ENCODE results near the gene NEB. TPM values are rescaled to one million over a fixed set of nuclear protein-coding genes. Genes with fewer than 3 reads are reported as not detected.

The NEB gene
- total and polyA plus RNA-seq, 2 of the 13 experiments (the other 11 are each of a cell fraction or from before 2014, with no cell fraction given): 0.21 to 0.24 TPM

DNA sequence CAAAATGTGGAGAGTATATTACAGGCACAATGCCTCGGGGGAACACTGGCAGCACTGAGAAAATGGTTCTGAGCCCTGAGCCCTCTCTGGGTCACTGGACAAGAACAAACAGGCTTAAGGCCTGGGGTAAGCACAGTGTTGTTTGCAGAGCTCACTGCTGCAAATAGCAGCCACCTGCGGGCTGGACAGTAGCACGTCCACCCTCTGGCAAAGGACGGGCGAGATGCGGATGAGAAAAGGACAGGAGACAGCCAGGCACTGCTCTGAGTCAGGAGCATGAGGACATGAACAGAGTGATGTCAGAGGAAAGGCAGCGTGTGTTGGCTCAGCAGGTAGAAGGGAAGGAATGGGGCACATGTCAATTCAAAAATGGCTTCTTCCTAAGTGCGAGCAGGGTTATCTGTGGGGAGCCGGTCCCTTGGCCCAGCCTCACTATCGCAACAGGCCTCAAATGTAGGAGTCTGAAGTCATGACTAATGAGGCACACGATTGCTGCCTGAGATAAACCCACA, 25.9 kb upstream of the NEB start (continued):
- TF ChIP-seq, protein P1, sequence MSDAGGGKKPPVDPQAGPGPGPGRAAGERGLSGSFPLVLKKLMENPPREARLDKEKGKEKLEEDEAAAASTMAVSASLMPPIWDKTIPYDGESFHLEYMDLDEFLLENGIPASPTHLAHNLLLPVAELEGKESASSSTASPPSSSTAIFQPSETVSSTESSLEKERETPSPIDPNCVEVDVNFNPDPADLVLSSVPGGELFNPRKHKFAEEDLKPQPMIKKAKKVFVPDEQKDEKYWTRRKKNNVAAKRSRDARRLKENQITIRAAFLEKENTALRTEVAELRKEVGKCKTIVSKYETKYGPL (CRISPR knock-in tag; IDR thresholded peaks at IDR 0.05): no peak
- TF ChIP-seq ZFP90 (CRISPR knock-in tag; IDR thresholded peaks at IDR 0.05; ENCODE audit: borderline replicate concordance) (peak; percentile 80), ZNF33A (CRISPR knock-in tag; IDR thresholded peaks at IDR 0.05; ENCODE audit: borderline replicate concordance) (no peak), KDM3A (CRISPR knock-in tag; IDR thresholded peaks at IDR 0.05; ENCODE audit: low read depth) (0 out of 2 replicates have a peak, but pooled peaks have one; percentile 72), HNF4A (CRISPR knock-in tag; IDR thresholded peaks at IDR 0.05) (peak; percentile 40), NRL (CRISPR knock-in tag; IDR thresholded peaks at IDR 0.05; ENCODE audit: borderline replicate concordance) (peak; percentile 61; the same call in 1 of the 2 replicates), ZNF883 (CRISPR knock-in tag; IDR thresholded peaks at IDR 0.05; ENCODE audit: not compliant biosample characterization) (peak; percentile 64), ZNF678 (CRISPR knock-in tag; IDR thresholded peaks at IDR 0.05) (no peak), ZFP41 (CRISPR knock-in tag; IDR thresholded peaks at IDR 0.05; ENCODE audit: borderline replicate concordance) (peak; percentile 78; the same call in 1 of the 2 replicates)
- TF ChIP-seq, protein P2, sequence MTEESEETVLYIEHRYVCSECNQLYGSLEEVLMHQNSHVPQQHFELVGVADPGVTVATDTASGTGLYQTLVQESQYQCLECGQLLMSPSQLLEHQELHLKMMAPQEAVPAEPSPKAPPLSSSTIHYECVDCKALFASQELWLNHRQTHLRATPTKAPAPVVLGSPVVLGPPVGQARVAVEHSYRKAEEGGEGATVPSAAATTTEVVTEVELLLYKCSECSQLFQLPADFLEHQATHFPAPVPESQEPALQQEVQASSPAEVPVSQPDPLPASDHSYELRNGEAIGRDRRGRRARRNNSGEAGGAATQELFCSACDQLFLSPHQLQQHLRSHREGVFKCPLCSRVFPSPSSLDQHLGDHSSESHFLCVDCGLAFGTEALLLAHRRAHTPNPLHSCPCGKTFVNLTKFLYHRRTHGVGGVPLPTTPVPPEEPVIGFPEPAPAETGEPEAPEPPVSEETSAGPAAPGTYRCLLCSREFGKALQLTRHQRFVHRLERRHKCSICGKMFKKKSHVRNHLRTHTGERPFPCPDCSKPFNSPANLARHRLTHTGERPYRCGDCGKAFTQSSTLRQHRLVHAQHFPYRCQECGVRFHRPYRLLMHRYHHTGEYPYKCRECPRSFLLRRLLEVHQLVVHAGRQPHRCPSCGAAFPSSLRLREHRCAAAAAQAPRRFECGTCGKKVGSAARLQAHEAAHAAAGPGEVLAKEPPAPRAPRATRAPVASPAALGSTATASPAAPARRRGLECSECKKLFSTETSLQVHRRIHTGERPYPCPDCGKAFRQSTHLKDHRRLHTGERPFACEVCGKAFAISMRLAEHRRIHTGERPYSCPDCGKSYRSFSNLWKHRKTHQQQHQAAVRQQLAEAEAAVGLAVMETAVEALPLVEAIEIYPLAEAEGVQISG (CRISPR knock-in tag; IDR thresholded peaks at IDR 0.05): peak; percentile 46; the same call in 1 of the 2 replicates
- TF ChIP-seq, protein P3, sequence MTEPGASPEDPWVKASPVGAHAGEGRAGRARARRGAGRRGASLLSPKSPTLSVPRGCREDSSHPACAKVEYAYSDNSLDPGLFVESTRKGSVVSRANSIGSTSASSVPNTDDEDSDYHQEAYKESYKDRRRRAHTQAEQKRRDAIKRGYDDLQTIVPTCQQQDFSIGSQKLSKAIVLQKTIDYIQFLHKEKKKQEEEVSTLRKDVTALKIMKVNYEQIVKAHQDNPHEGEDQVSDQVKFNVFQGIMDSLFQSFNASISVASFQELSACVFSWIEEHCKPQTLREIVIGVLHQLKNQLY (CRISPR knock-in tag; IDR thresholded peaks at IDR 0.05): peak; percentile 88
- TF ChIP-seq, protein P4, sequence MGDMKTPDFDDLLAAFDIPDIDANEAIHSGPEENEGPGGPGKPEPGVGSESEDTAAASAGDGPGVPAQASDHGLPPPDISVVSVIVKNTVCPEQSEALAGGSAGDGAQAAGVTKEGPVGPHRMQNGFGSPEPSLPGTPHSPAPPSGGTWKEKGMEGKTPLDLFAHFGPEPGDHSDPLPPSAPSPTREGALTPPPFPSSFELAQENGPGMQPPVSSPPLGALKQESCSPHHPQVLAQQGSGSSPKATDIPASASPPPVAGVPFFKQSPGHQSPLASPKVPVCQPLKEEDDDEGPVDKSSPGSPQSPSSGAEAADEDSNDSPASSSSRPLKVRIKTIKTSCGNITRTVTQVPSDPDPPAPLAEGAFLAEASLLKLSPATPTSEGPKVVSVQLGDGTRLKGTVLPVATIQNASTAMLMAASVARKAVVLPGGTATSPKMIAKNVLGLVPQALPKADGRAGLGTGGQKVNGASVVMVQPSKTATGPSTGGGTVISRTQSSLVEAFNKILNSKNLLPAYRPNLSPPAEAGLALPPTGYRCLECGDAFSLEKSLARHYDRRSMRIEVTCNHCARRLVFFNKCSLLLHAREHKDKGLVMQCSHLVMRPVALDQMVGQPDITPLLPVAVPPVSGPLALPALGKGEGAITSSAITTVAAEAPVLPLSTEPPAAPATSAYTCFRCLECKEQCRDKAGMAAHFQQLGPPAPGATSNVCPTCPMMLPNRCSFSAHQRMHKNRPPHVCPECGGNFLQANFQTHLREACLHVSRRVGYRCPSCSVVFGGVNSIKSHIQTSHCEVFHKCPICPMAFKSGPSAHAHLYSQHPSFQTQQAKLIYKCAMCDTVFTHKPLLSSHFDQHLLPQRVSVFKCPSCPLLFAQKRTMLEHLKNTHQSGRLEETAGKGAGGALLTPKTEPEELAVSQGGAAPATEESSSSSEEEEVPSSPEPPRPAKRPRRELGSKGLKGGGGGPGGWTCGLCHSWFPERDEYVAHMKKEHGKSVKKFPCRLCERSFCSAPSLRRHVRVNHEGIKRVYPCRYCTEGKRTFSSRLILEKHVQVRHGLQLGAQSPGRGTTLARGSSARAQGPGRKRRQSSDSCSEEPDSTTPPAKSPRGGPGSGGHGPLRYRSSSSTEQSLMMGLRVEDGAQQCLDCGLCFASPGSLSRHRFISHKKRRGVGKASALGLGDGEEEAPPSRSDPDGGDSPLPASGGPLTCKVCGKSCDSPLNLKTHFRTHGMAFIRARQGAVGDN (CRISPR knock-in tag; IDR thresholded peaks at IDR 0.05): peak; percentile 95
- TF ChIP-seq, protein P5, sequence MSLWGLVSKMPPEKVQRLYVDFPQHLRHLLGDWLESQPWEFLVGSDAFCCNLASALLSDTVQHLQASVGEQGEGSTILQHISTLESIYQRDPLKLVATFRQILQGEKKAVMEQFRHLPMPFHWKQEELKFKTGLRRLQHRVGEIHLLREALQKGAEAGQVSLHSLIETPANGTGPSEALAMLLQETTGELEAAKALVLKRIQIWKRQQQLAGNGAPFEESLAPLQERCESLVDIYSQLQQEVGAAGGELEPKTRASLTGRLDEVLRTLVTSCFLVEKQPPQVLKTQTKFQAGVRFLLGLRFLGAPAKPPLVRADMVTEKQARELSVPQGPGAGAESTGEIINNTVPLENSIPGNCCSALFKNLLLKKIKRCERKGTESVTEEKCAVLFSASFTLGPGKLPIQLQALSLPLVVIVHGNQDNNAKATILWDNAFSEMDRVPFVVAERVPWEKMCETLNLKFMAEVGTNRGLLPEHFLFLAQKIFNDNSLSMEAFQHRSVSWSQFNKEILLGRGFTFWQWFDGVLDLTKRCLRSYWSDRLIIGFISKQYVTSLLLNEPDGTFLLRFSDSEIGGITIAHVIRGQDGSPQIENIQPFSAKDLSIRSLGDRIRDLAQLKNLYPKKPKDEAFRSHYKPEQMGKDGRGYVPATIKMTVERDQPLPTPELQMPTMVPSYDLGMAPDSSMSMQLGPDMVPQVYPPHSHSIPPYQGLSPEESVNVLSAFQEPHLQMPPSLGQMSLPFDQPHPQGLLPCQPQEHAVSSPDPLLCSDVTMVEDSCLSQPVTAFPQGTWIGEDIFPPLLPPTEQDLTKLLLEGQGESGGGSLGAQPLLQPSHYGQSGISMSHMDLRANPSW (CRISPR knock-in tag; IDR thresholded peaks at IDR 0.05; ENCODE audit: borderline replicate concordance): peak; percentile 79; the same call in 1 of the 2 replicates
- TF ChIP-seq, protein P6, sequence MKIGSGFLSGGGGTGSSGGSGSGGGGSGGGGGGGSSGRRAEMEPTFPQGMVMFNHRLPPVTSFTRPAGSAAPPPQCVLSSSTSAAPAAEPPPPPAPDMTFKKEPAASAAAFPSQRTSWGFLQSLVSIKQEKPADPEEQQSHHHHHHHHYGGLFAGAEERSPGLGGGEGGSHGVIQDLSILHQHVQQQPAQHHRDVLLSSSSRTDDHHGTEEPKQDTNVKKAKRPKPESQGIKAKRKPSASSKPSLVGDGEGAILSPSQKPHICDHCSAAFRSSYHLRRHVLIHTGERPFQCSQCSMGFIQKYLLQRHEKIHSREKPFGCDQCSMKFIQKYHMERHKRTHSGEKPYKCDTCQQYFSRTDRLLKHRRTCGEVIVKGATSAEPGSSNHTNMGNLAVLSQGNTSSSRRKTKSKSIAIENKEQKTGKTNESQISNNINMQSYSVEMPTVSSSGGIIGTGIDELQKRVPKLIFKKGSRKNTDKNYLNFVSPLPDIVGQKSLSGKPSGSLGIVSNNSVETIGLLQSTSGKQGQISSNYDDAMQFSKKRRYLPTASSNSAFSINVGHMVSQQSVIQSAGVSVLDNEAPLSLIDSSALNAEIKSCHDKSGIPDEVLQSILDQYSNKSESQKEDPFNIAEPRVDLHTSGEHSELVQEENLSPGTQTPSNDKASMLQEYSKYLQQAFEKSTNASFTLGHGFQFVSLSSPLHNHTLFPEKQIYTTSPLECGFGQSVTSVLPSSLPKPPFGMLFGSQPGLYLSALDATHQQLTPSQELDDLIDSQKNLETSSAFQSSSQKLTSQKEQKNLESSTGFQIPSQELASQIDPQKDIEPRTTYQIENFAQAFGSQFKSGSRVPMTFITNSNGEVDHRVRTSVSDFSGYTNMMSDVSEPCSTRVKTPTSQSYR (CRISPR knock-in tag; IDR thresholded peaks at IDR 0.05; ENCODE audit: borderline replicate concordance): peak; percentile 21; the same call in 1 of the 2 replicates
